Activated naive CD8-positive, alpha-beta T cell treated with anti-CD3 and anti-CD28 coated beads for 36 hours (primary cell): ENCODE results near the gene BIRC7. TPM values are rescaled to one million over a fixed set of nuclear protein-coding genes. Genes with fewer than 3 reads are reported as not detected.

Source experiments
- DNase-seq: peaks from one replicate; pipeline ENCODE4 v3.0.0; 2021
- H3K27ac Mint-ChIP-seq: one replicate; pipeline ENCODE4 v1.8.0; 2022; ENCODE audit warnings: mild to moderate bottlenecking, moderate library complexity, mixed read lengths
- H3K27me3 Mint-ChIP-seq: one replicate; pipeline ENCODE4 v1.8.0; 2022; ENCODE audit warnings: mild to moderate bottlenecking, mixed read lengths
- H3K36me3 Mint-ChIP-seq: one replicate; pipeline ENCODE4 v1.8.0; 2021; ENCODE audit warnings: mild to moderate bottlenecking, mixed read lengths
- H3K4me1 Mint-ChIP-seq: one replicate; pipeline ENCODE4 v1.8.0; 2021; ENCODE audit warnings: mixed read lengths
- H3K4me3 Mint-ChIP-seq: one replicate; pipeline ENCODE4 v1.8.0; 2022; ENCODE audit warnings: mild to moderate bottlenecking, moderate library complexity, mixed read lengths
- H3K9me3 Mint-ChIP-seq: one replicate; pipeline ENCODE4 v1.8.0; 2022; ENCODE audit warnings: mixed read lengths
- total RNA-seq, 2 experiments: library from RNA; stranded (reverse); gene quantifications; one replicate each; pipeline ENCODE4 v1.2.3, GENCODE V29; 2021

Gene BIRC7
- total RNA-seq, 2 experiments from 2014 or later = 0.23 to 0.34 TPM

DNA sequence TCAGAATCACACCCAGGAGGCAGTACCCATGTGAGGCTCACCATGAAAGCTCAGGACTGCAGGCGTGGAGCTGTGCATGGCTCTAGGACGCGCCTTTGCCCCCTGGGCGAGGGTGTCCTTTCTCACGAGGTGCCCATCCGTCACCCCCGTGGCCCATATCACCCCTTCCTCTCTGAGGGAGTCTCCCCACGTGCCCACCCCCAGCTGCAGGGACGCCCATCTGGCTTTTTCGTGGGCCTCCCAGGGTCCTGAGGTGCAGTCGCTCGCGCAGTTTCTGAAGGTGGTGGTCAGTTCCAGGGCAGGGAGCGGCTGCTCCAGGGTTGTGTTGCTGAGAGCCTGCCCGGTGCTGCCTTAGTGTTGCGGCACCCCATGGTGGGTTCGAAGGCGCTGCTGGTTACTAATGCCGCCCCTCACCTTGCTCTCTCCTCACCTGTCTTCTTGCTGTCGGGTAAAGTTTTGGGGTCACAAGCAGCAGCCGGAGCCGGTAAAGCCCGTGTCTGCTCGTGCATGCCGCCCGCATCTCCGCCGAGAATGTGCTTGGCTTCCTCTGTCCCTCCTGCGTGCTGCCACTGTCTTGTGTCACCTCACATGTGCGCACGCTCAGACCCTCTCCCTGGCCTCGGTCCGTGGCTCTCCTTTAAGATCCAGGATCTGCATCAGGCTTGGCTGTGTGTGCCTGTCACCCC is 47.8 kb downstream of the BIRC7 start:
- no peaks in the 10 kb centered on the region for H3K36me3 Mint-ChIP-seq
- H3K27me3 Mint-ChIP-seq = no peaks in the 10 kb centered on the region
- no peaks in the 10 kb centered on the region for H3K9me3 Mint-ChIP-seq
- peak overlapping the region; percentile 66 for H3K4me3 Mint-ChIP-seq
- H3K4me1 Mint-ChIP-seq = no peaks in the 10 kb centered on the region
- DNase-seq = no peak
- H3K27ac Mint-ChIP-seq = peak overlapping the region; percentile 63

GRCh38 chr20:63284083-63284440 is 48.4 kb downstream of the BIRC7 start:
- H3K27ac Mint-ChIP-seq = peak overlapping the region; percentile 63
- H3K36me3 Mint-ChIP-seq = no peaks in the 10 kb centered on the region
- no peaks in the 10 kb centered on the region for H3K4me1 Mint-ChIP-seq
- H3K9me3 Mint-ChIP-seq = no peaks in the 10 kb centered on the region
- no peaks in the 10 kb centered on the region for H3K27me3 Mint-ChIP-seq
- DNase-seq = no peak
- peak overlapping the region; percentile 66 for H3K4me3 Mint-ChIP-seq

DNA sequence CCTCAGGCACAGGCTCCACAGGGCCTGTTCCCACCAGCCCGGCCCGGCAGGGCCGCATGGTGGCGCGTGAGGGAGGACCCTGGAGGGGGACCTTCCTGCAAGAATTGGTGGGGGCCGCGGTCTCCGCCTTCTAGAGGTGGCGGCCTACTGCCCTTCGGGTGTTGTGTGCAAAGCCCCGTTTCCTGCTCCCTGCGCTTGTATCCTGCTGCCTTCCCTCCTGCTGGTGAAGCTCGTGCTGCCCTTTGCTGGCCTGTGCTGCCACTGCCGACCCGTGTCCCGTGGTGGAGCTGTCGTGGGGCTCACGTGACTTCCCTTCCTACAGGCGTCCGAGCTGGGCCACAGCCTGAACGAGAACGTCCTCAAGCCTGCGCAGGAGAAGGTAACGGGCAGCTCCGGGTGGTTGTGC is 48.8 kb downstream of the BIRC7 start:
- peak overlapping the region; percentile 72 for H3K27ac Mint-ChIP-seq
- no peaks in the 10 kb centered on the region for H3K36me3 Mint-ChIP-seq
- no peaks in the 10 kb centered on the region for H3K4me1 Mint-ChIP-seq
- DNase-seq = no peak
- no peaks in the 10 kb centered on the region for H3K9me3 Mint-ChIP-seq
- no peaks in the 10 kb centered on the region for H3K27me3 Mint-ChIP-seq
- H3K4me3 Mint-ChIP-seq = peak overlapping the region; percentile 79

GRCh38 chr20:63284981-63285524 is 49.3 kb downstream of the BIRC7 start:
- Mint-ChIP-seq H3K4me3 (peak overlapping the region; percentile 79), H3K4me1 (no peaks in the 10 kb centered on the region), H3K27ac (no peak overlapping the region), H3K9me3 (no peaks in the 10 kb centered on the region), H3K36me3 (no peaks in the 10 kb centered on the region), H3K27me3 (no peaks in the 10 kb centered on the region)
- DNase-seq = no peak

- no peak overlapping the region for H3K27ac Mint-ChIP-seq
- H3K36me3 Mint-ChIP-seq = no peaks in the 10 kb centered on the region
- H3K4me1 Mint-ChIP-seq = no peaks in the 10 kb centered on the region
- H3K27me3 Mint-ChIP-seq = no peaks in the 10 kb centered on the region
- H3K9me3 Mint-ChIP-seq = no peaks in the 10 kb centered on the region
- H3K4me3 Mint-ChIP-seq = no peak overlapping the region
- DNase-seq = no peak
These were observed 50.2 kb downstream of the BIRC7 start for GRCh38 chr20:63285636-63286615.

GRCh38 chr20:63286781-63287696 is 51.3 kb downstream of the BIRC7 start:
- H3K36me3 Mint-ChIP-seq = no peaks in the 10 kb centered on the region
- no peak overlapping the region for H3K4me3 Mint-ChIP-seq
- DNase-seq = no peak
- no peaks in the 10 kb centered on the region for H3K27me3 Mint-ChIP-seq
- H3K4me1 Mint-ChIP-seq = no peaks in the 10 kb centered on the region
- H3K27ac Mint-ChIP-seq = no peak overlapping the region
- no peaks in the 10 kb centered on the region for H3K9me3 Mint-ChIP-seq

- no peak overlapping the region for H3K27ac Mint-ChIP-seq
These were observed 52.2 kb downstream of the BIRC7 start for GRCh38 chr20:63287697-63288580.

DNA sequence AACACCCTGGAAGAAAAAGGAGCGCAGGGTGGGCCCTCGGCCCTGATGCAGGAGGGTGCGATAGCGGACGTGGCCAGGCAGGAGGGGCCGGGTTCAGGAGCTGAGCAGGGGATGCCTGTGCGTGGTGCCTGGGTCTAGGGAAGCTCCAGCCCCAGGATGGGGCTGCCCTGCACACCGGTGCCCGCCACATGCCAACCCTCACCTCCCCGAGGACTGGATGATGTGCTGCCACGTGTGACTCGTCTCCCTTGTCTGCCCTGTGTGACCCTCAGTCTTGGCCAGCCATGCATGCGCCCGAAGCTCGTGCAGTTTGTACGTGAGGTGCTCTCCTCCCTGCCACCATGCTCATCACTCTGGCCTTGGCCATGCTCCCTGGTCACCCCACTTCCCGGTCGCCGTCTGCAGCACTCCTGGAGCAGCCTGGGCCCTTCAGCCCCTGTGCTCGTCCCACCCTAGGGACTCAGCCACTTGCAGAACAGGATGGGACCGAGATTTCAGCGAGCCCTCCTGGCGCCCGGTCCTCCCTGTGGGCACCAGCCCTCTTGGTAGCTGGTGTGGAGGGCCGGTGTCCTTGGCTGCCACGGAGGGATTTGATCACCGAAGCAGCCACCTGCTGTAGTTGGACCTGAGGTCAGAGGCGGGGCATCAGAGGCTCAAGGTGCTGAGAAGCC is 53.0 kb downstream of the BIRC7 start:
- H3K36me3 Mint-ChIP-seq = no peaks in the 10 kb centered on the region
- no peak for DNase-seq
- H3K4me1 Mint-ChIP-seq = no peaks in the 10 kb centered on the region
- no peak overlapping the region for H3K4me3 Mint-ChIP-seq
- no peaks in the 10 kb centered on the region for H3K27me3 Mint-ChIP-seq
- H3K27ac Mint-ChIP-seq = no peak overlapping the region
- no peaks in the 10 kb centered on the region for H3K9me3 Mint-ChIP-seq

More at GRCh38 chr20:63287697-63288580, 52.2 kb downstream of the BIRC7 start:
- Mint-ChIP-seq H3K36me3 (no peaks in the 10 kb centered on the region), H3K9me3 (no peaks in the 10 kb centered on the region), H3K4me3 (no peak overlapping the region), H3K4me1 (no peaks in the 10 kb centered on the region), H3K27me3 (no peaks in the 10 kb centered on the region)
- DNase-seq = no peak

- Mint-ChIP-seq H3K27ac (no peak overlapping the region), H3K36me3 (no peaks in the 10 kb centered on the region), H3K4me1 (no peaks in the 10 kb centered on the region), H3K9me3 (no peaks in the 10 kb centered on the region), H3K4me3 (no peak overlapping the region), H3K27me3 (peaks cover 1% of the 10 kb centered on the region)
- no peak for DNase-seq
These were observed 53.8 kb downstream of the BIRC7 start for GRCh38 chr20:63289311-63290135.

Other genes starting within 250 kb of the BIRC7 start
- gene BHLHE23, start 228.9 kb upstream of the BIRC7 start, total RNA-seq = not detected
- 10 to 100 TPM; 47.4 to 48.3 TPM for gene YTHDF1, start 19.8 kb upstream of the BIRC7 start, total RNA-seq
- gene NKAIN4, start 18.6 kb downstream of the BIRC7 start, total RNA-seq = not detected
- gene ARFGAP1, start 36.9 kb downstream of the BIRC7 start, total RNA-seq = 10 to 100 TPM; 62.5 to 66.6 TPM
- under 1 TPM in 1 of 2 experiments, not detected in 1; 0.08 TPM for gene COL20A1, start 57.3 kb downstream of the BIRC7 start, total RNA-seq
- not detected for gene CHRNA4, start 125.4 kb downstream of the BIRC7 start, total RNA-seq
- gene KCNQ2, start 236.8 kb downstream of the BIRC7 start, total RNA-seq = under 1 TPM in 1 of 2 experiments, not detected in 1; 0.19 TPM